ENCODE data around the gene ADAM23. TPM values are rescaled to one million over a fixed set of nuclear protein-coding genes. Genes with fewer than 3 reads are reported as not detected.

Gene ADAM23
- total and polyA plus RNA-seq, 2 experiments from 2014 or later = 11.8 to 15.9 TPM

DNA sequence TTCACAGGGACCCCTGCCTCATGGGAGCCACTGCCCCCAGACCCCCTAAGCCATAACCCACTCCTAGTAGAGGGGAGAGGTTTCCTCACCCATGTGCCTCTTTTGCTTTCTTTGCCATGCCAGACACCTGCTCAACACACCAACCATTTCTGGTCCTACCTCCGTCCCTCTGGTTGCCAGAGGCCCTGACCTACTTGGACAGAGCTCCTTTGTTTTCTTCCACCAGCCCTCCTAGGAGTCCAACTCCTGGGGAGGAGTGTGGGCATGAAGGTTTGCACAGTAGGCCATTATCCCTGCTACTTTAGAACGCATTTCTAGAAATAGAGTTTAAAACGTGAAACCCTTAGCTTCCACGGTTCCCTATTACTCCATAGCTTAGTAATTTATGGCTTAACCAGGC lies 122.3 kb downstream of the ADAM23 start (continued):
- TF ChIP-seq, protein P1, sequence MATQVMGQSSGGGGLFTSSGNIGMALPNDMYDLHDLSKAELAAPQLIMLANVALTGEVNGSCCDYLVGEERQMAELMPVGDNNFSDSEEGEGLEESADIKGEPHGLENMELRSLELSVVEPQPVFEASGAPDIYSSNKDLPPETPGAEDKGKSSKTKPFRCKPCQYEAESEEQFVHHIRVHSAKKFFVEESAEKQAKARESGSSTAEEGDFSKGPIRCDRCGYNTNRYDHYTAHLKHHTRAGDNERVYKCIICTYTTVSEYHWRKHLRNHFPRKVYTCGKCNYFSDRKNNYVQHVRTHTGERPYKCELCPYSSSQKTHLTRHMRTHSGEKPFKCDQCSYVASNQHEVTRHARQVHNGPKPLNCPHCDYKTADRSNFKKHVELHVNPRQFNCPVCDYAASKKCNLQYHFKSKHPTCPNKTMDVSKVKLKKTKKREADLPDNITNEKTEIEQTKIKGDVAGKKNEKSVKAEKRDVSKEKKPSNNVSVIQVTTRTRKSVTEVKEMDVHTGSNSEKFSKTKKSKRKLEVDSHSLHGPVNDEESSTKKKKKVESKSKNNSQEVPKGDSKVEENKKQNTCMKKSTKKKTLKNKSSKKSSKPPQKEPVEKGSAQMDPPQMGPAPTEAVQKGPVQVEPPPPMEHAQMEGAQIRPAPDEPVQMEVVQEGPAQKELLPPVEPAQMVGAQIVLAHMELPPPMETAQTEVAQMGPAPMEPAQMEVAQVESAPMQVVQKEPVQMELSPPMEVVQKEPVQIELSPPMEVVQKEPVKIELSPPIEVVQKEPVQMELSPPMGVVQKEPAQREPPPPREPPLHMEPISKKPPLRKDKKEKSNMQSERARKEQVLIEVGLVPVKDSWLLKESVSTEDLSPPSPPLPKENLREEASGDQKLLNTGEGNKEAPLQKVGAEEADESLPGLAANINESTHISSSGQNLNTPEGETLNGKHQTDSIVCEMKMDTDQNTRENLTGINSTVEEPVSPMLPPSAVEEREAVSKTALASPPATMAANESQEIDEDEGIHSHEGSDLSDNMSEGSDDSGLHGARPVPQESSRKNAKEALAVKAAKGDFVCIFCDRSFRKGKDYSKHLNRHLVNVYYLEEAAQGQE (IDR thresholded peaks at IDR 0.05; ENCODE audit: unreplicated experiment) = no peak
- TF ChIP-seq ZNF114 (CRISPR knock-in tag; IDR thresholded peaks at IDR 0.05) (no peak), CREB1 (CRISPR knock-in tag; IDR thresholded peaks at IDR 0.05; ENCODE audit: low read depth) (no peak), EZH2 (IDR thresholded peaks at IDR 0.05; ENCODE audit: low read depth, unreplicated experiment) (no peak), JUNB (IDR thresholded peaks at IDR 0.05; ENCODE audit: unreplicated experiment) (no peak), STAT1 (IDR thresholded peaks at IDR 0.05; ENCODE audit: unreplicated experiment) (no peak), ZNF331 (CRISPR knock-in tag; IDR thresholded peaks at IDR 0.05; ENCODE audit: low read depth) (no peak)
- TF ChIP-seq, protein P2, sequence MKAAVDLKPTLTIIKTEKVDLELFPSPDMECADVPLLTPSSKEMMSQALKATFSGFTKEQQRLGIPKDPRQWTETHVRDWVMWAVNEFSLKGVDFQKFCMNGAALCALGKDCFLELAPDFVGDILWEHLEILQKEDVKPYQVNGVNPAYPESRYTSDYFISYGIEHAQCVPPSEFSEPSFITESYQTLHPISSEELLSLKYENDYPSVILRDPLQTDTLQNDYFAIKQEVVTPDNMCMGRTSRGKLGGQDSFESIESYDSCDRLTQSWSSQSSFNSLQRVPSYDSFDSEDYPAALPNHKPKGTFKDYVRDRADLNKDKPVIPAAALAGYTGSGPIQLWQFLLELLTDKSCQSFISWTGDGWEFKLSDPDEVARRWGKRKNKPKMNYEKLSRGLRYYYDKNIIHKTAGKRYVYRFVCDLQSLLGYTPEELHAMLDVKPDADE (IDR thresholded peaks at IDR 0.05) = no peak

DNA sequence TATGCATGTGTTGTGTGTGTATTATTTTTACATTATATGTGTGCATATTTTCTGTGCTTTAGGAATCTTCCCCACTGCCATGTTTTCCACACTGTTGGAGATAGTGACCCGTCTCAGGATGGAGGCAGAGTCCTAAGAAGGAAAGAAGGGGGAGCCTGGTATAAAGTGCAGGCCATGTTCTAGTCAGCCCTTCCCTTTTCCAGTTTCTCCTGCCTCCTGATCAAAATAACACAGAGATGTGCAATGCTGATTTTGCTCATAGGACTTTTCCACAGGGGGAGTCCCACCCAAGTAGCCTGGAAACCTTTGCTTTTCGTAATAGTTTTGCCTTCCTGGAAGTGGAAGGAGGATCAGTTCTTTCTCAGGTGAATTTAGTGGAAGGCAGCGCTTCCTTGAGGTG lies 126.1 kb downstream of the ADAM23 start:
- Histone ChIP-seq H3F3A (replicated peaks; ENCODE audit: low read depth) (no peaks in the 10 kb centered on the region), H3K27ac (ENCODE audit: low read depth) (no peak overlapping the region), H3K4me1 (ENCODE audit: insufficient read depth) (no peaks in the 10 kb centered on the region), H3K4me2 (no peak overlapping the region), H3K9me2 (ENCODE audit: insufficient read depth) (no peaks in the 10 kb centered on the region), H3K27me3 (ENCODE audit: insufficient read depth) (no peaks in the 10 kb centered on the region), H4K20me1 (replicated peaks; ENCODE audit: insufficient read depth) (no peaks in the 10 kb centered on the region), H2AFZ (no peak overlapping the region), H3K36me3 (ENCODE audit: insufficient read depth) (no peaks in the 10 kb centered on the region; the same call in 1 of the 2 replicates), H3K4me3 (no peak overlapping the region), H3K79me2 (replicated peaks; ENCODE audit: insufficient read depth) (no peaks in the 10 kb centered on the region)
- H3K4me3 Mint-ChIP-seq = no peak overlapping the region
- no peak for DNase-seq (ENCODE audit: low spot score)
- no peaks in the 10 kb centered on the region for H3K9me3 Mint-ChIP-seq
- H3K36me3 Mint-ChIP-seq (ENCODE audit: low read depth) = peaks cover 5% of the 10 kb centered on the region; the same call in 1 of the 3 replicates
- no peak for ATAC-seq
- no peaks in the 10 kb centered on the region for H3K27me3 Mint-ChIP-seq (ENCODE audit: insufficient read depth, low read depth, poor library complexity)
- no peak overlapping the region for H3K27ac Mint-ChIP-seq
- H3K4me1 Mint-ChIP-seq = no peaks in the 10 kb centered on the region
- TF ChIP-seq NANOG (IDR thresholded peaks at IDR 0.05; ENCODE audit: borderline replicate concordance) (no peak), JUNB (IDR thresholded peaks at IDR 0.05; ENCODE audit: unreplicated experiment) (no peak), EZH2 (IDR thresholded peaks at IDR 0.05; ENCODE audit: low read depth, unreplicated experiment) (no peak), EZH2phosphoT487 (IDR thresholded peaks at IDR 0.05; ENCODE audit: unreplicated experiment) (no peak), ZNF114 (CRISPR knock-in tag; IDR thresholded peaks at IDR 0.05) (no peak), POLR2AphosphoS5 (IDR thresholded peaks at IDR 0.05; ENCODE audit: low read depth) (no peak), ZNF331 (CRISPR knock-in tag; IDR thresholded peaks at IDR 0.05; ENCODE audit: low read depth) (no peak)
- TF ChIP-seq, protein P1 (IDR thresholded peaks at IDR 0.05; ENCODE audit: unreplicated experiment) = no peak

Data from GM23338 (cell line).